ENCODE results near the gene KCNJ15. TPM values are rescaled to one million over a fixed set of nuclear protein-coding genes. Genes with fewer than 3 reads are reported as not detected.

Gene KCNJ15
- polyA plus RNA-seq, 2 of the 4 experiments (the other 2 are of a cell fraction) = 0.19 to 0.30 TPM

- 59% methylated on average over 1 of the region's 1 CpG for WGBS (ENCODE audit: missing lambda C conversion rate)
- no peaks in the 10 kb centered on the region; the same call in 2 of the 3 replicates for H3K9me3 ChIP-seq
- no peak for ATAC-seq
- peak in 1 of 2 experiments; percentile 31 for DNase-seq (ENCODE audit: low read depth in 1 of 2, low spot score in 1 of 2)
- no peak overlapping the region for H3K4me3 ChIP-seq
- TF ChIP-seq GATA3 (IDR thresholded peaks at IDR 0.05; ENCODE audit: borderline replicate concordance) (0 out of 2 replicates have a peak, but pooled peaks have one; percentile 34), EP300 (IDR thresholded peaks at IDR 0.05) (peak in 1 of 2 experiments; percentile 29; a peak in 2 of 5 replicates), CEBPB (IDR thresholded peaks at IDR 0.05) (peak in 1 of 2 experiments; percentile 44; a peak in 2 of 4 replicates), POLR2A (IDR thresholded peaks at IDR 0.05; ENCODE audit: low read length) (no peak), HOXB13 (CRISPR knock-in tag; IDR thresholded peaks at IDR 0.05; ENCODE audit: low read depth) (no peak), JUNB (IDR thresholded peaks at IDR 0.05) (0 out of 2 replicates have a peak, but pooled peaks have one; percentile 17), FOSB (CRISPR knock-in tag; IDR thresholded peaks at IDR 0.05) (no peak), FOSL2 (IDR thresholded peaks at IDR 0.05) (no peak), FOSL2 (CRISPR knock-in tag; IDR thresholded peaks at IDR 0.05) (no peak)
- no peak for FAIRE-seq
- CTCF ChIA-PET = interaction anchor here (1.8 to 2.1 kb wide), 3 partner anchors 9 to 668 kb away, joined by 6 to 13 read pairs (median 12); no protein-coding TSS in a partner anchor
- H3K4me2 ChIP-seq = peak overlapping the region; percentile 82
- H3K27ac ChIP-seq = peak overlapping the region; percentile 86 to 95
- peaks cover 32% of the 10 kb centered on the region for H3K4me1 ChIP-seq
- POLR2A ChIA-PET = interaction anchor here (1.7 to 2.3 kb wide), 3 partner anchors 65 to 779 kb away, joined by 6 to 12 read pairs (median 7); no protein-coding TSS in a partner anchor
These were observed 85.9 kb downstream of the KCNJ15 start for GRCh38 chr21:38342739-38343138.

GRCh38 chr21:38343691-38344090 is 86.9 kb downstream of the KCNJ15 start:
- 0% methylated on average over 6 of the region's 6 CpGs for WGBS (ENCODE audit: missing lambda C conversion rate)
- no peak for TF ChIP-seq NR3C1 (IDR thresholded peaks at IDR 0.05)
- TF ChIP-seq RNF2 (IDR thresholded peaks at IDR 0.05; ENCODE audit: borderline replicate concordance, low read depth) = no peak
- TF ChIP-seq, protein P1, sequence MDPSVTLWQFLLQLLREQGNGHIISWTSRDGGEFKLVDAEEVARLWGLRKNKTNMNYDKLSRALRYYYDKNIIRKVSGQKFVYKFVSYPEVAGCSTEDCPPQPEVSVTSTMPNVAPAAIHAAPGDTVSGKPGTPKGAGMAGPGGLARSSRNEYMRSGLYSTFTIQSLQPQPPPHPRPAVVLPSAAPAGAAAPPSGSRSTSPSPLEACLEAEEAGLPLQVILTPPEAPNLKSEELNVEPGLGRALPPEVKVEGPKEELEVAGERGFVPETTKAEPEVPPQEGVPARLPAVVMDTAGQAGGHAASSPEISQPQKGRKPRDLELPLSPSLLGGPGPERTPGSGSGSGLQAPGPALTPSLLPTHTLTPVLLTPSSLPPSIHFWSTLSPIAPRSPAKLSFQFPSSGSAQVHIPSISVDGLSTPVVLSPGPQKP (IDR thresholded peaks at IDR 0.05; ENCODE audit: low read depth, low read length) = no peak
- TF ChIP-seq MAZ (IDR thresholded peaks at IDR 0.05; ENCODE audit: borderline replicate concordance, low read depth, low read length) = no peak
- TF ChIP-seq ZNF302 (CRISPR knock-in tag; IDR thresholded peaks at IDR 0.05) = no peak
- TF ChIP-seq NPAS2 (CRISPR knock-in tag; IDR thresholded peaks at IDR 0.05; ENCODE audit: borderline replicate concordance) = no peak
- TF ChIP-seq, protein P2, sequence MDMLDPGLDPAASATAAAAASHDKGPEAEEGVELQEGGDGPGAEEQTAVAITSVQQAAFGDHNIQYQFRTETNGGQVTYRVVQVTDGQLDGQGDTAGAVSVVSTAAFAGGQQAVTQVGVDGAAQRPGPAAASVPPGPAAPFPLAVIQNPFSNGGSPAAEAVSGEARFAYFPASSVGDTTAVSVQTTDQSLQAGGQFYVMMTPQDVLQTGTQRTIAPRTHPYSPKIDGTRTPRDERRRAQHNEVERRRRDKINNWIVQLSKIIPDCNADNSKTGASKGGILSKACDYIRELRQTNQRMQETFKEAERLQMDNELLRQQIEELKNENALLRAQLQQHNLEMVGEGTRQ (IDR thresholded peaks at IDR 0.05) = no peak
- peak; percentile 77; the same call in 1 of the 2 replicates for TF ChIP-seq JUNB (IDR thresholded peaks at IDR 0.05)
- peak; percentile 97; the same call in 1 of the 2 replicates for TF ChIP-seq FOXS1 (CRISPR knock-in tag; IDR thresholded peaks at IDR 0.05)
- no peak for TF ChIP-seq PHF8 (IDR thresholded peaks at IDR 0.05; ENCODE audit: borderline replicate concordance, low read depth)
- TF ChIP-seq CHD2 (IDR thresholded peaks at IDR 0.05; ENCODE audit: low read length, partially characterized antibody) = no peak
- no peak for TF ChIP-seq RFX5 (IDR thresholded peaks at IDR 0.05)
- TF ChIP-seq, protein P3, sequence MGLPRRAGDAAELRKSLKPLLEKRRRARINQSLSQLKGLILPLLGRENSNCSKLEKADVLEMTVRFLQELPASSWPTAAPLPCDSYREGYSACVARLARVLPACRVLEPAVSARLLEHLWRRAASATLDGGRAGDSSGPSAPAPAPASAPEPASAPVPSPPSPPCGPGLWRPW (IDR thresholded peaks at IDR 0.05) = no peak
- TF ChIP-seq ZFP36 (IDR thresholded peaks at IDR 0.05; ENCODE audit: borderline replicate concordance, partially characterized antibody) = no peak
- TF ChIP-seq, protein P4, sequence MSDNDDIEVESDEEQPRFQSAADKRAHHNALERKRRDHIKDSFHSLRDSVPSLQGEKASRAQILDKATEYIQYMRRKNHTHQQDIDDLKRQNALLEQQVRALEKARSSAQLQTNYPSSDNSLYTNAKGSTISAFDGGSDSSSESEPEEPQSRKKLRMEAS (IDR thresholded peaks at IDR 0.05) = no peak
- no peak for TF ChIP-seq ZSCAN20 (CRISPR knock-in tag; IDR thresholded peaks at IDR 0.05)
- peak; percentile 15 to 47; a peak in 2 of 5 replicates for TF ChIP-seq RAD21 (conservative IDR thresholded peaks at IDR 0.05 in 1 of 2, IDR thresholded peaks at IDR 0.05 in 1 of 2)
- no peak for TF ChIP-seq E2F6 (IDR thresholded peaks at IDR 0.05; ENCODE audit: borderline replicate concordance, low read depth)
- no peak for TF ChIP-seq HMGXB4 (CRISPR knock-in tag; IDR thresholded peaks at IDR 0.05; ENCODE audit: borderline replicate concordance)
- TF ChIP-seq RARB (CRISPR knock-in tag; IDR thresholded peaks at IDR 0.05) = no peak
- TF ChIP-seq CEBPB (IDR thresholded peaks at IDR 0.05) = peak in 1 of 2 experiments; percentile 25; a peak in 1 of 4 replicates
- peak in 1 of 2 experiments; percentile 54; a peak in 3 of 5 replicates for TF ChIP-seq JUN (IDR thresholded peaks at IDR 0.05)
- TF ChIP-seq TP53 (CRISPR knock-in tag; IDR thresholded peaks at IDR 0.05) = no peak
- no peak for TF ChIP-seq MAFK (IDR thresholded peaks at IDR 0.05; ENCODE audit: partially characterized antibody)

More at GRCh38 chr21:38343691-38344090, 86.9 kb downstream of the KCNJ15 start:
- DNase-seq (ENCODE audit: low read depth in 1 of 2, low spot score in 1 of 2) (peak; percentile 58 to 84), ATAC-seq (peak; percentile 95), FAIRE-seq (no peak)
- H3K4me2 ChIP-seq = peak overlapping the region; percentile 82
- no peaks in the 10 kb centered on the region; the same call in 2 of the 3 replicates for H3K9me3 ChIP-seq
- POLR2A ChIA-PET = interaction anchor here (0.9 to 2.3 kb wide), 6 partner anchors 20 to 780 kb away, joined by 3 to 12 read pairs (median 6); no protein-coding TSS in a partner anchor
- CTCF ChIA-PET = interaction anchor here (1.8 to 2.1 kb wide), 3 partner anchors 9 to 669 kb away, joined by 6 to 13 read pairs (median 12); no protein-coding TSS in a partner anchor
- H3K4me3 ChIP-seq = no peak overlapping the region
- peak overlapping the region; percentile 86 to 95 for H3K27ac ChIP-seq
- H3K4me1 ChIP-seq = peaks cover 32% of the 10 kb centered on the region
